CD4-positive, alpha-beta T cell treated with Interferon alpha-2 for 1 hour (primary cell): ENCODE results near the gene LCE2B.
"Not testable (repeated sequence)": the region's sequence is repeated elsewhere in the genome, so short reads cannot be mapped to it uniquely, and the experiment has no call there.

ENCODE experiments used
- DNase-seq, 2 donors: peaks; one replicate each; pipeline ENCODE4 v3.0.0-alpha.2; 2020 to 2022

LCE2B gene

DNA sequence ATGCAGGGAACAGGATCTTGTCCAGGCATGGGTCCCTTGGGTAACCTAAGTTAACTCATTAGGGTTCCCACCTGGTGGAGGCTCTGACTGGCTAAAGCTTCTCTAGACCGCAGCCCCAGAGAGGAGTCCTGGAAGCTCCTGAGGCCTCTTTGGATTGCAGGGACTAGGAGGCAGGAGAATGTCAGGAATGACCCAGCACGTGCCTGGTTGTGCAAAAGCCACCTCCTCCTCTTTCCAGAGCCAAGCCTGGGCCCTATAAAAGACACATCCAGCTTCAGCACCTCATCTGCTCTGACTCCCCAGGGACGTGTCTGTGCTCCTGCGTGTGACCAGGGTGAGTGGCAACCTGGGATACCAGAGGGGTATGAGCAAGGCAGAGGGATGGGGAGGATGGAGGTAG lies at the start of gene LCE2B:
TSS of gene LCE2B (plus strand) at position 301 of the 400 bp plus-strand sequence. CDS start 721 bp downstream, outside the sequence.
- not testable (repeated sequence) for DNase-seq

GRCh38 chr1:152640351-152640750 lies 45.6 kb upstream of the LCE2B start:
- DNase-seq: no peak

DNA sequence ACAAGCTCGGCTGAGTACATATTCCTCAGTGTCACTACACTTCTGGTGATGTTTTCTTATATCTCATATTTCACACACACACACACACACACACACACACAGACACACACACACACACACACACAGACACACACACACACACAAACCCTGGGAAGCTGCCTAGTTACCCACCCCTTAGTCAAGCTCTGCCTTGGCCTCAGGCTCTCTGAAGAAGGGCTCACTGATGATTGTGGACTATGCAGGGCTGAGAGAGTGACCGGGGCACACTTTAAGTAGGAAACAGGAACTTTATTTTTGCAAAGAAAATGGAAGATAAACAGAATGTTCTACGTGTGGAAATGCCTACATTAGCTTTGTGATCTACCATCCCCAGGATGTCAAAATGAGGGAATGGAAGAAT lies 42.0 kb upstream of the LCE2B start:
- DNase-seq: no peak

GRCh38 chr1:152645146-152645545 lies 40.8 kb upstream of the LCE2B start:
- no peak for DNase-seq

DNA sequence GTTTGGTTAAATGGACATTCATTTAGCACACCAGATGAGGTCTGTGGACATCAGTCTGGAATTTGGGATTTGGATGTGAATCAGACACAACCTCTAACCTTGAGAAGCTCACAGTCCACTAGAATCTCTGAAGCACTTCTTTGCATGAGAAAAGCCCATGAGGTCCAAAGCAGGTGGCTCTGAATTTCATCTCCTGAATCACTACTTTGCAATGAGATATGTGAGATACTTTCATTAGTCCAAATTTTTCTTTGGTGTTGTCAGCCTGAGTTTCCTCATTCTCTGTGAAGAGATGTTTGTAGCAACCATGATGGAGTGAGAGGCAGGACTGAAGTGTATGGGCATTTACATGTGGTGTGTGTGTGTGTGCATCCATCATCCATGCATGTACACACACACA lies 39.3 kb upstream of the LCE2B start:
- DNase-seq: no peak

- DNase-seq: peak; percentile 10 to 54
These were observed 31.8 kb upstream of the LCE2B start for GRCh38 chr1:152654110-152654509.

DNA sequence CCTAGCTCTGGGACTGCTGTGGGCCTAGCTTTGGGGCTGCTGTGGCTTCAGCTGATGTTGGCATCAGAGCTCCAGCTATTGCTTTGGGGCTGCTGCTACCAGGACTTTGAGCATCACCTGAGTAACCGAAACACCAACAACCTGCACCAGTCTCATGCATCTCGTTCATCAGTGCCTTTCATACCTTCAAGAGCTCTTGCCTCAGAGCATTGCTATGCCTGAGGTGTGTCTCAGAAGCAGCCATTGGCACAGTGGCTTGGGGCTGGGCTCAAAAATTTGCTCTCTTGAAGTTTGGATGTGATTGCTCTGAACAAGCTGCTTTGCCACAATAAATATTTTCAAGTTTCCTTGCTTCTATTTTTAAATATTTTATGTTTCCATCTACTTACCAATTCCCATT lies 29.5 kb upstream of the LCE2B start:
- no peak for DNase-seq

DNA sequence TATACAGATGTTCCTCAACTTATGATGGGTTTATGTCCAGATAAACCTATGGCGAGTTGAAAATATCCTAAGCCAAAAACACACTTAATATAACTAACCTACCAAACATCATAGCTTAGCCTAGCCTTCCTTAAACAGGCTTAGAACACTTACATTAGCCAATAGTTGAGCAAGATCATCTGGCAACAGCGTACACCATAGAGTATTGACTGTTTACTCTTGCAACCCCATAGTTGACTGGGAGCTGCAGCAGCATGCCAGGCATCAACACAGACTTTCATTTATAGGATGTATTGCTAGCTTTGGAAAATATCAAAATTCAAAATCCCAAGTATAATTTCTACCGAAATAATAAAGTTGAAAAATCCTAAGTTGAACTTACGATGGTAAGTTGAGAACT lies 28.2 kb upstream of the LCE2B start:
- DNase-seq: no peak

DNA sequence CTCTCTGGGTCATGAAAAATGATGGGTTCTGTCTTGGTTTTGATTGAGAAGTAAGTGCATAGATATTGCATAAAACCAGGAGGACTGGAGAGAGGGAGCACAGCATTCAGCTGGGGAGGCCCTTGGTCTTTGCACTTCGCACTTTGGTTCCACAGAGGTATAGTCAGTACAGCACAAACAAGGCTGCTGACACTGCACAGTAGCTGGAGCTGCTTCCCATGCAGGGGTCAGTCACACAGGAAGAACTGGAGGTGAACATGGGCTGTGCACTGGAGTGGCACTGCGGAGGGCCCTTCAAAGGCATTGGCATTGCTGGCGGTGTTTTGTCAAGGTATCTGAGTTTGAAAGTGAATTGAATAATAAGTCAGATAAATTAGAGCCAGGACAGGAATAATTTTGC lies 27.3 kb upstream of the LCE2B start:
- DNase-seq: no peak

DNA sequence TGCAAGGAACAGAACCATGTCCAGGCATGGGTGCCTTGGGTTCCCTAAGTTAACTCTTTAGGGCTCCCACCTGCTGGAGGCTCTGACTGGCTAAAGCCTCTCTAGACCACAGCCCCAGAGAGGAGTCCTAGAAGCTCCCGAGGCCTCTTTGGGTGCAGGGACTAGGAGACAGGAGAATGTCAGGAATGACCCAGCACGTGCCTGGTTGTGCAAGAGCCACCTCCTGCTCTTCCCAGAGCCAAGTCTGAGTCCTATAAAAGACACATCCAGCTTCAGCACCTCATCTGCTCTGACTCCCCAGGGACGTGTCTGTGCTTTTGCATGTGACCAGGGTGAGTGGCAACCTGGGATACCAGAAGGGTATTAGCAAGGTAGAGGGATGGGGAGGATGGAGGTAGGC lies 22.8 kb upstream of the LCE2B start, which contains the start of gene LCE2D:
TSS of gene LCE2D (plus strand) at position 283 of the 400 bp plus-strand sequence. CDS start 726 bp downstream, outside the sequence.
- DNase-seq: no peak

DNA sequence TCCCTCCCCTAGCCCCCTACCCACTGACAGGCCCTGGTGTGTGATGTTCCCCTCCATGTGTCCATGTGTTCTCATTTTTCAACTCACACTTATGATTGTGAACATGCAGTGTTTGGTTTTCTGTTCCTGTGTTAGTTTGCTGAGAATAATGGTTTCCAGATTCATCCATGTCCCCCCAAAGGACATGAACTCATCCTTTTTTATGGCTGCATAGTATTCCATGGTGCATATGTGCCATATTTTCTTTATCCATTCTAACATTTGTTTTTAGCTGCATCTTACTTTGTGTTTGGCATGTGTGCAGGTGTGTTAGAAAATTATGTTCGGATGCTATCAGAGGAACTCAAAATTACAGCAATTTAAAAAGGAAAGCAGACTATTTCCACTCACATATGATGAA lies 19.8 kb upstream of the LCE2B start:
- DNase-seq: not testable (repeated sequence)

- DNase-seq: no peak
These were observed 18.3 kb upstream of the LCE2B start for GRCh38 chr1:152667648-152668047.

DNA sequence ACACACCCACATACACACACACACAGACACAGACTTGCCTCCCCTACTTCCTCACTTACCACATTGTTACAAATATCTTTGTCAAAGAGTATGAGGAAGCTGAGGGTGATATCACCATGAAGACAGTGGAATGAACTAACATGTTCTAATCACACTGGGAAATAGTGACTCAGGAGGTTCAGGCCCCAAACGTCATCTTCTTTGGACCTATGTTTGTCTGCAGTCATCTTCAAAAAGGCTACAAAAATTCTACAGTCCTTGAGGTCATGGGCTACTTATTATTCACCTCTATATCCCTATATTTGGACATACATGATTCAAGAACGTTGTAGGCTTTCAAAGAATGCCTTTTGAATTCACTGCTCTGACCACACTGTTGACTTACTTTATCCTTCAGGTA lies 12.9 kb upstream of the LCE2B start:
- no peak for DNase-seq

DNA sequence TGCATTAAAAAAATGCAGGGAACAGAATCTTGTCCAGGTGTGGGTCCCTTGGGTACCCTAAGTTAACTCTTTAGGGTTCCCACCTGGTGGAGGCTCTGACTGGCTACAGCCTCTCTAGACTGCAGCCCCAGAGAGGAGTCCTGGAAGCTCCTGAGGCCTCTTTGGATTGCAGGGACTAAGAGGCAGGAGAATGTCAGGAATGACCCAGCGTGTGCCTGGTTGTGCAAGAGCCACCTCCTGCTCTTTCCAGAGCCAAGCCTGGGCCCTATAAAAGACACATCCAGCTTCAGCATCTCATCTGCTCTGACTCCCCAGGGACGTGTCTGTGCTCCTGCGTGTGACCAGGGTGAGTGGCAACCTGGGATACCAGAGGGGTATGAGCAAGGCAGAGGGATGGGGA lies 10.9 kb upstream of the LCE2B start, which contains the start of gene LCE2C:
TSS of gene LCE2C (plus strand) at position 297 of the 400 bp plus-strand sequence. CDS start 737 bp downstream, outside the sequence.
- not testable (repeated sequence) for DNase-seq

DNA sequence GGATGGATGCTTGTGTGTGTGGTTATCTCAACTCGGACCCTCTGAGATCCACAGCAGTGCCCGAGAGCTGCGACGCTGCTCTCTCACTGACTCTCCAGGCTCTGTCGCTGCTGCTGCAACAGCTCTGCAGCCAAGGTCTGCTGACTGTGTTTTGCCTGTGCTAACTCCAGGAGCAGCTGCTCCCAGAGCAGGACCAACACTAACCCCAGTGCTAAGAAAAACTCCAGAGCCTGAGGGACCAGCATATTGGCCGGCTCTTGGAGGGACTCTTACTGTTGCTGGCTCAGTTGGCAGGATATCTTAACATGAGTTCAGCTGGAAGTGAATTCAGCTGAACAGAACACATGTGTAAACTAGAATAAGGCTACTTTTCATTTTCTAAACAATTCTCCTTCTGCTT lies 6.5 kb upstream of the LCE2B start:
- no peak for DNase-seq

- DNase-seq: no peak
These were observed 4.3 kb upstream of the LCE2B start for GRCh38 chr1:152681616-152682015.

- no peak for DNase-seq
These were observed 2.1 kb upstream of the LCE2B start for GRCh38 chr1:152683846-152684245.

DNA sequence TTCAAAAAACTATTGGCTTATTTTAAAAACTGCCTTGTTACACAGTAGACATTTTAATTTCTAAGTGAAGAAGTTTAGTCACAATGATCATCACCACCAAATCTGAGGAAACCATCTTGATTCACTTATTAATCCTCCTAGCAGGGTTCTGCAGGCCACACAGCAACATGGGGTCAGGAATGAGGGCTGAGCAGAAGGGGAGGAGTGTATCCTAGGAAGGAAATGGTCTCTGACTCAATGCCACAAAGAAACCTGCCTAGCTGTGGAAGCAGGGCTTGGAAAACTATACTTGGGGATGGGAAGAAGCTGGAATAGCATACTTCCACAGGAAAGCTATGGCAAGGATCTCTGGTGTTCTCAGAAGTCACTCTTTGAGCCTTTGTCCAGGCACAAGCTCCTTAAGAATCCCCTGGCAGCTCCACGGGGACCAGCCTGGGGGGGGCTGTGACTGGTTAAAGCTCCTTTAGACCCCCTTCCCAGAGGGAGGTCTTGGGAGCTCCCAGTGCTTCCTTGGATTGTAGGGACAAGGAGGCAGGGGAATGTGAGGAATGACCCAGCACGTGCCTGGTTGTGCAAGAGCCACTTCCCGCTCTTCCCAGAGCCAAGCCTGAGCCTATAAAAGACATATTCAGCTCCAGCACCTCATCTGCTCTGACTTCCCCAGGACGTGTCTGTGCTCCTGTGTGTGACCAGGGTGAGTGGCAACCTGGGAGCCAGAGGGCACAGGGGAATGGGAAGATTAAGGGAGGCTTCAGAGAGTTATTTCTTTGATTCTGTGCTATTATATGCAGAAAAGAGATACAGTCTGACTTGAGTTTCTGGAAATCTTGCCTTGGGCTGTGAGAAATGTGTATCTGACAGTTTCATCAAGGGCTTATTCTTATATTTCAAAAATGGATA lies 12.0 kb downstream of the LCE2B start, which contains the start of gene LCE2A:
TSS of gene LCE2A (plus strand) at position 645 of the 900 bp plus-strand sequence. CDS start 557 bp downstream, outside the sequence.
- no peak for DNase-seq

- no peak for DNase-seq
These were observed 13.8 kb downstream of the LCE2B start for GRCh38 chr1:152699746-152700145.

DNA sequence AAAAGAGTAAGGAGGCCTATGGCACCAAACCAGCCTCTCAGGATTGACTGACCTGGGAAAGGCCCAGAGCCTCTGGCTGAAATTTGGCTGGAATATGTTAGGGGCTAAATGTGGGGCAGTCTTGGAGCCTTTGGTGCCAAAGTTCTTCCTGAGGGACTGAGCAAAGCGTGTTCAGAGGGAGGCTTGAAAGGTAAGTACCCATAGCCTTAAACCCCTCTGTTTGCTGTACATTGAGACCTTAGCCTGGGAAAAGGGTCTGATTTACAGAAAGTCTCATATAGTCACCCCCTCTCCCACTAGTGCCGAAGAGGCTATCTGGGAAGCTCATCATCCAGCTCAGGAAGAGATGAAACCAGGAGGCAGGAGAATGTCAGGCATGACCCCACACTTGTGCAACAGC lies 21.9 kb downstream of the LCE2B start, which contains the start of gene LCE4A:
TSS of gene LCE4A (plus strand) at position 301 of the 400 bp plus-strand sequence. CDS start 916 bp downstream, outside the sequence.
- DNase-seq: no peak

DNA sequence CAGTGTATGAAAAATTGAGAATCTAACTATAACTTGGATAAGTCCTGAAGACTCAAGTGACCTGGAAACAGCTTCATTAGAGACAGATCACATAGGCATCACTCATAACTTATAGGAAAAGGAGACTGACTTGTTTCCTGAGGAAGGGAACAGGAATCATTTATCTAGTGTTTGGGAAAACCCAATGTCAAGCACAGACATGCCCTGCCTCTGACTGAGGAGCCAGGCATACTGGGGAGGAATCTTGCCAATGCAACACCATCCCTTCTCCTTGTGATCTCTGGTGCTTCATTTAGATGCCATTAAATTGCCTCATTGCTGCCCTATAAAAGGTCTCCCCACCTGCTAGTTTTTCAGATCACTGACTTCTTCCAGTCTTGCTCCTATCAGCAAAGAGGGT lies 32.3 kb downstream of the LCE2B start:
- DNase-seq: no peak

DNA sequence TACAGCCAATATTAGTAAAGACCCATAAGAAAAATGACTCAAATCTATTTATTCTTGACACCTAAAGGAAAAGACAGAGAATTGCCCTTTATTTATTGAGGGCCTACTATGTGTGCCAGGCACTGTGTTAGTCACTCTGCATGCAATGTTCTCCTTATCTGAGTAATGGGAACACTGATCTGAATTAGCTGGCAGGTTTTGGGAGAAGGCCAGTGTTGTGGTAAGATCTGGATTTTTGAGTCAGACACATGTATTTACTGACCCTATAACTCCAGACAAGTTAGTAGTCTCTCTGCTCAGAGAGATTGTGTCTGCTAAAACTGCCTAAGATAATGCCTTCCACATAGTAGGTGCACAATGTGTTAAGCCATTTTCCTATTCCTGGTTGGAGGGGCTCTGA lies 39.3 kb downstream of the LCE2B start:
- no peak for DNase-seq

GRCh38 chr1:152728986-152729385 lies 43.1 kb downstream of the LCE2B start:
- no peak for DNase-seq

- DNase-seq: no peak
These were observed 49.7 kb downstream of the LCE2B start for GRCh38 chr1:152735648-152736047.
